HEK293 (cell line): ENCODE results near the gene SLC6A6.

Source experiments
- CTCF ChIA-PET: fragments of 350-600 bp; formaldehyde crosslinking; extraction: SDS; loops from one replicate; lab custom pipeline; 2021; ENCODE audit warnings: antibody characterized with exemption; lab: Yijun Ruan, JAX
- POLR2A ChIA-PET: fragments of 300-600 bp; formaldehyde crosslinking; extraction: SDS; loops from one replicate; lab custom pipeline; 2020; ENCODE audit warnings: antibody characterized with exemption, inconsistent platforms; lab: Yijun Ruan, JAX
- H3K27ac ChIP-seq: fragments of 200-500 bp; sonication (Bioruptor generic); 2 replicates; pipeline ENCODE4 v1.5.1; 2014; ENCODE audit warnings: low read depth, low read length, control low read depth, inconsistent platforms; ENCODE audit errors: extremely low read depth
- H3K36me3 ChIP-seq, 2 experiments: fragments of 200-500 bp in 1 of 2; sonication (Bioruptor generic) in 1 of 2; 1 replicate in 1 of 2; 2 replicates in 1 of 2; pipeline ENCODE4 v1.5.1; 2014 to 2017; ENCODE audit warnings: inconsistent platforms in 2 of 2, low read length in 2 of 2; ENCODE audit not compliant: control insufficient read depth in 2 of 2, insufficient read depth in 1 of 2
- H3K4me1 ChIP-seq: fragments of 200-500 bp; sonication (Bioruptor generic); 2 replicates; pipeline ENCODE4 v1.5.1; 2014; ENCODE audit warnings: mild to moderate bottlenecking, low read length, inconsistent platforms; ENCODE audit not compliant: control insufficient read depth, insufficient read depth
- H3K4me3 ChIP-seq: 2 replicates; pipeline ENCODE4 v1.5.1; 2011; ENCODE audit warnings: low read depth, mild to moderate bottlenecking, control low read depth, low read length, moderate library complexity
- H3K9me3 ChIP-seq: fragments of 200-500 bp; sonication (Bioruptor generic); 2 replicates; pipeline ENCODE4 v1.5.1; 2014; ENCODE audit warnings: low read depth, low read length, inconsistent platforms; ENCODE audit not compliant: control insufficient read depth, insufficient read depth
- EGR2 ChIP-seq: fragments of 450-650 bp; formaldehyde crosslinking; IDR thresholded peaks from 2 replicates; pipeline ENCODE4 v1.5.1; 2016; ENCODE audit warnings: low read depth, missing biosample characterization, missing genetic modification characterization
- GLIS1 ChIP-seq: fragments of 450-650 bp; formaldehyde crosslinking; IDR thresholded peaks from 2 replicates; pipeline ENCODE4 v1.5.1; 2016; ENCODE audit warnings: missing biosample characterization, missing genetic modification characterization
- MEIS1 ChIP-seq: sonication (generic); formaldehyde crosslinking; IDR thresholded peaks from 2 replicates; pipeline ENCODE4 v1.8.1; 2022; ENCODE audit warnings: missing genetic modification reagents, mild to moderate bottlenecking, borderline replicate concordance
- TCF7L2 ChIP-seq: IDR thresholded peaks from 2 replicates; pipeline ENCODE4 v1.6.1; 2011; ENCODE audit warnings: low read depth, mild to moderate bottlenecking, inconsistent platforms, low read length, moderate library complexity, borderline replicate concordance
- YY2 ChIP-seq: fragments of 450-650 bp; formaldehyde crosslinking; IDR thresholded peaks from 2 replicates; pipeline ENCODE4 v1.5.1; 2016; ENCODE audit warnings: missing biosample characterization, missing genetic modification characterization
- ZNF10 ChIP-seq: fragments of 450-650 bp; formaldehyde crosslinking; IDR thresholded peaks from 2 replicates; pipeline ENCODE4 v1.5.1; 2017; ENCODE audit warnings: missing biosample characterization, missing genetic modification characterization
- ZNF16 ChIP-seq: fragments of 450-650 bp; formaldehyde crosslinking; IDR thresholded peaks from 2 replicates; pipeline ENCODE4 v1.5.1; 2016; ENCODE audit warnings: low read depth, missing biosample characterization, missing genetic modification characterization
- ZNF2 ChIP-seq: fragments of 450-650 bp; formaldehyde crosslinking; IDR thresholded peaks from 2 replicates; pipeline ENCODE4 v1.5.1; 2016; ENCODE audit warnings: missing biosample characterization, missing genetic modification characterization
- ZNF292 ChIP-seq: fragments of 450-650 bp; formaldehyde crosslinking; IDR thresholded peaks from 2 replicates; pipeline ENCODE4 v1.5.1; 2016; ENCODE audit warnings: low read depth, missing biosample characterization, missing genetic modification characterization, borderline replicate concordance
- ZNF37A ChIP-seq: fragments of 450-650 bp; IDR thresholded peaks from 2 replicates; pipeline ENCODE4 v1.5.1; 2018; ENCODE audit warnings: missing biosample characterization, missing genetic modification characterization
- ZNF600 ChIP-seq: fragments of 450-650 bp; formaldehyde crosslinking; IDR thresholded peaks from 2 replicates; pipeline ENCODE4 v1.5.1; 2016; ENCODE audit warnings: missing biosample characterization, missing genetic modification characterization
- ZNF768 ChIP-seq: fragments of 450-650 bp; formaldehyde crosslinking; IDR thresholded peaks from 2 replicates; pipeline ENCODE4 v1.5.1; 2018; ENCODE audit warnings: missing biosample characterization, mild to moderate bottlenecking, missing genetic modification characterization
- ZNF843 ChIP-seq: fragments of 450-650 bp; formaldehyde crosslinking; IDR thresholded peaks from 2 replicates; pipeline ENCODE4 v1.5.1; 2016; ENCODE audit warnings: missing biosample characterization, missing genetic modification characterization
- TF ChIP-seq, protein P1 (sequence below): fragments of 450-650 bp; formaldehyde crosslinking; IDR thresholded peaks from 2 replicates; pipeline ENCODE4 v1.5.1; 2016; ENCODE audit warnings: missing biosample characterization, missing genetic modification characterization
- TF ChIP-seq, protein P2 (sequence below): fragments of 450-650 bp; formaldehyde crosslinking; IDR thresholded peaks from 2 replicates; pipeline ENCODE4 v1.5.1; 2017; ENCODE audit warnings: missing biosample characterization, missing genetic modification characterization
- TF ChIP-seq, protein P3 (sequence below): fragments of 450-650 bp; formaldehyde crosslinking; IDR thresholded peaks from 2 replicates; pipeline ENCODE4; 2016; ENCODE audit warnings: missing biosample characterization, missing genetic modification characterization

Gene SLC6A6

DNA sequence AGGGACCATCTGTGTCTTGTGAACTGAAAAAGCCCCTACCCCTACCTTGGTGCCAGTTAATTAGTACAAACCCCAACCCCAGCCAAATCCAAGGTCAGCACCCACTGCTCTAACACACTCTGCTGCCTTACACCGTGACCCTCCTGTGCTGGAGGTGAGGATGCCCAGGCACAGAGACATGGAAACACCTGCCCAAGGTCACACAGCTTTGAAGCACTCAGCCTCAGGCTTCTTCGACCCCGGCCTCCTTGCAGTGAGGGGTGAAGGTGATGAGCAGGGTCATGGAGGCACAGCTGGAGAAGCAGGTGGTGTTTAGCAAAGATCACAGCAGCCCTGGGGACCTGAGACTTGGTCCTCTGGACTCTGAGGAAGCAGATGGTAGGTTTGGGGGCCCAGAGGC lies 39.0 kb upstream of the SLC6A6 start:
- Histone ChIP-seq H3K4me1 (no peaks in the 10 kb centered on the region), H3K9me3 (no peaks in the 10 kb centered on the region), H3K27ac (no peak overlapping the region), H3K4me3 (no peak overlapping the region), H3K36me3 (no peaks in the 10 kb centered on the region)
- TF ChIP-seq ZNF768 (peak; percentile 39; the same call in 1 of the 2 replicates), GLIS1 (no peak)
- POLR2A ChIA-PET: no interaction called here
- CTCF ChIA-PET: interaction anchor here (1.0 kb wide), 1 partner anchor 36 kb away, joined by 3 read pairs; no protein-coding TSS in a partner anchor

DNA sequence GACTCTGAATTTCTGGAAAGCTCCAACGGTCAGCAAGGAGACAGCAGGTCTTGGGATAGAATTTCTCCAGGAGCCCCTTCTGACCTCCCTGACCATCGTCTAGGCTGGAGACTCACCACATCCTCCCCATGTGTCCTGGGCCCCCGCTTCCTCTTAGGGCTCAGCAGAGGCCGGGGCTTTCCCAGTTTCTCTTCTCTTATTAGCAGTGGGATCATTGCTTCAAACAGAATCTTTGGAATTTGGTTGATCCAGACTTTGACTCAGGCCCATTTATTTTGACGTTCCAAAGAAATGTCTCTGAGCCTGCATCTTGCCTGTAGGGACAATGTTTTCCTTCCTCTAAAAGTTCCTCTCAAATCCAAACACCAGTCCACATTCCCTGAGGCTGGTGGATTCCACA lies 38.4 kb upstream of the SLC6A6 start:
- Histone ChIP-seq H3K36me3 (no peaks in the 10 kb centered on the region), H3K27ac (no peak overlapping the region), H3K4me1 (no peaks in the 10 kb centered on the region), H3K9me3 (no peaks in the 10 kb centered on the region), H3K4me3 (no peak overlapping the region)
- TF ChIP-seq TCF7L2: no peak
- POLR2A ChIA-PET: no interaction called here
- CTCF ChIA-PET: interaction anchor here (1.0 kb wide), 1 partner anchor 35 kb away, joined by 3 read pairs; no protein-coding TSS in a partner anchor

DNA sequence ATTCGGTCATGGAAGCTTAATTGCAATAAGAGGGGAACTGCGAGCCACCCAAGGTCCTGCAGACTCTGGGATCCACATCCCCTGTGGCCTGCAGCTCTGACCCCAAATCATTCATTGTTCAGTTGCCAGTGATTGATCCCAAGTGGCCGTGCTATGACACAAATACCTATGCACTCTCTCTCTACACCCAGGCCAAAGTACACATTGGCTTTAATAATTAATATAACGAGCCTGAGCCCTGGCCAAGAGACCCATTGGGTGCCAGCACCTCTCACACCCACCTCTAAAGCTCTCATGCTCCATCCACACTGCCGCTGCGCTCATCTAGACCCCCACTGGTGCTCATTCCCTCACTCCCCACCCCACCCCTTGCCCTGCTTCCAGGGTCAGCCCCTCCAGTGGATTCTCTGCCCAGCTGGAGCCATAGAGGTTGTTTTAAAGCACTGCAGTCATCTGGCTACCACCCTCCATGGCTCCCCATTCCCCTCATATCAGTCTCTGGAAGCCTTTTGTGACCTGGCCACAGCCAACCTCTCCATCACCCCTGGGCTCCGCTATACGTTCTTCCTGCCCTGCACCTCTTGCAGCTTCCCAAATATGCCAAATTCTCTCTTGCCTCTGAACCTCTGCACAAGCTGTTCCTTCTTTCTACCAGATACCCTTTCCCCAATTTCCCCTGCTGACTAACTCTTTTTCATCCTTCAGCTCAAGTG lies 37.7 kb upstream of the SLC6A6 start:
- Histone ChIP-seq H3K36me3 (no peaks in the 10 kb centered on the region), H3K4me3 (no peak overlapping the region), H3K4me1 (no peaks in the 10 kb centered on the region; the same call in 1 of the 2 replicates), H3K27ac (no peak overlapping the region), H3K9me3 (no peaks in the 10 kb centered on the region)
- ChIA-PET POLR2A (no interaction called here), CTCF (no interaction called here)
- TF ChIP-seq ZNF10 (tag by site-specific recombination) (no peak), ZNF16 (peak; percentile 65)

DNA sequence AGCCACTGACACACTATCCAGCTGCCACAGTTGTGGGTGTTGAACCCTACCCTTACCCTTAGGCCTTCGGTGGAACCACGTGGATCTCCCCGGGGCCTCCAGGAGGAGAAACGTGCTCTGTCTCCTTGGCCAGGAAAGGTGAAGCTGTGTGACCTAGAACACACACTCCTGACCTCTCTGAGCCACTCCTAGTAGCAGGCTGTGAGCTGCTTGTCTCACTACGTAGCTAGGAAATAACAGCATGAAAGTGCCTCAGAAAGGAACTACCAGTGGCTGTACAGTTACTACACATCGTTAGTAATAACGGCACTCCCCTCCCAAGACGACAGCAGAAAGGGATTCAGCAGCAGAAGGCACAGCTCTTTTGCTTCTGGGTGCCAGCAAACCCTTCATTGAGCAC lies 36.2 kb upstream of the SLC6A6 start:
- ChIA-PET CTCF (interaction anchor here (0.6 kb wide), 1 partner anchor 101 kb away, joined by 3 read pairs; no protein-coding TSS in a partner anchor), POLR2A (interaction anchor here (0.6 kb wide), 1 partner anchor 448 kb away, joined by 3 read pairs; no protein-coding TSS in a partner anchor)
- H3K27ac ChIP-seq: no peak overlapping the region
- H3K4me1 ChIP-seq: peaks cover 3% of the 10 kb centered on the region; the same call in 1 of the 2 replicates
- TF ChIP-seq, protein P1, sequence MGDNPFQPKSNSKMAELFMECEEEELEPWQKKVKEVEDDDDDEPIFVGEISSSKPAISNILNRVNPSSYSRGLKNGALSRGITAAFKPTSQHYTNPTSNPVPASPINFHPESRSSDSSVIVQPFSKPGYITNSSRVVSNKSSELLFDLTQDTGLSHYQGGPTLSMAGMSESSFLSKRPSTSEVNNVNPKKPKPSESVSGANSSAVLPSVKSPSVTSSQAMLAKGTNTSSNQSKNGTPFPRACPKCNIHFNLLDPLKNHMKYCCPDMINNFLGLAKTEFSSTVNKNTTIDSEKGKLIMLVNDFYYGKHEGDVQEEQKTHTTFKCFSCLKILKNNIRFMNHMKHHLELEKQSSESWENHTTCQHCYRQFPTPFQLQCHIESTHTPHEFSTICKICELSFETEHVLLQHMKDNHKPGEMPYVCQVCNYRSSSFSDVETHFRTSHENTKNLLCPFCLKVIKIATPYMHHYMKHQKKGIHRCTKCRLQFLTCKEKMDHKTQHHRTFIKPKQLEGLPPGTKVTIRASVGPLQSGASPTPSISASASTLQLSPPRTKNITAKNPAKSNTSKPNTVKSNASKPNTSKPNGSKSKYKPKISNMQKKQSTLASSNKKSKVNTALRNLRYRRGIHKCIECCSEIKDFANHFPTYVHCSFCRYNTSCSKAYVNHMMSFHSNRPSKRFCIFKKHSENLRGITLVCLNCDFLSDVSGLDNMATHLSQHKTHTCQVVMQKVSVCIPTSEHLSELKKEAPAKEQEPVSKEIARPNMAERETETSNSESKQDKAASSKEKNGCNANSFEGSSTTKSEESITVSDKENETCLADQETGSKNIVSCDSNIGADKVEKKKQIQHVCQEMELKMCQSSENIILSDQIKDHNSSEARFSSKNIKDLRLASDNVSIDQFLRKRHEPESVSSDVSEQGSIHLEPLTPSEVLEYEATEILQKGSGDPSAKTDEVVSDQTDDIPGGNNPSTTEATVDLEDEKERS (tag by site-specific recombination): no peak
- TF ChIP-seq YY2 (tag by site-specific recombination): no peak
- H3K4me3 ChIP-seq: no peak overlapping the region
- H3K9me3 ChIP-seq: no peaks in the 10 kb centered on the region
- no peaks in the 10 kb centered on the region for H3K36me3 ChIP-seq

DNA sequence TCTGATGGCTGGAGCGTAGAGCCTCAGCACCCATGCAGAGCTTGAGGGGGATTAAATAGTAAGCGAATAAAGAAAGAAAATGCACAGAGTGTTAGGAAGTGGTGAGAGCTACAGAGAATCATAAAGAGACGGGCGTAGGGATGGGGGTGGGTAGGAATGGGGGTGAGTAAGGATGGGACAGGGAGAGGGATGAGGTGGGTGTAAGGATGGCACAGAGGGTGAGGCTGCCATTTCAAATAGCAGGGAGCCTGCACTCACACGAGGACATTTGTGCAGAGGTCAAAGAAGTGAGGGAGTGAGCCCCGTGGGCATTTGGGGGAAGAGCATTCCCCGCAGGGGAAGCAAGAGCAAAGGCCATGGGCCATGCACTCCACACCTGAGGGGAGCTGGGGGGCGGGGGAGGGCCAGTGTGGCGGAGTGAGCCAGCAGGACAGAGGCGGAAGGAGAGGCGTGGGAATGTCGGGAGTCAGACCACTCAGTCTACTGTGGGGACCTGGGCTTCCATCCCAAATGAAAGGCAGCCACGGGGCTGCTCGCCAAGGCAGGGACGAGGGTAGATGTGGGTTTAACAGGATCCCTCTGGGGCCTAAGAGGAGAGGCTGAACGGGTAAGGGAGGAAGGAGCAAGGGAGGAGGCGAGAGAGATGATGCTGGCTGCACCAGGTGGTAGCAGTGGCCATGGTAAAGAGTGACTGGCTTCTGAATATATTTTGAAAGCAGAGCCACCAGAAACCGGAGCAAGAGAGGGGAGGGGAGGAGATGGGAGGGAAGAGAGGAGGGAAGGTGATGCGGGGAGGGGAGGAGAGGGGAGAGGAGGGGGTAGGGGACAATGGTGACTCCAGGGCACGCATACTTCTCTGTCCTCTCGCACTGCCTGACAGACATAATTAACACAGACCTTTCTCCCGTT lies 35.2 kb upstream of the SLC6A6 start:
- CTCF ChIA-PET: interaction anchor here (0.5 kb wide), 1 partner anchor 126 kb away, joined by 3 read pairs; no protein-coding TSS in a partner anchor
- Histone ChIP-seq H3K27ac (no peak overlapping the region), H3K4me1 (peaks cover 8% of the 10 kb centered on the region), H3K36me3 (no peaks in the 10 kb centered on the region), H3K9me3 (no peaks in the 10 kb centered on the region), H3K4me3 (no peak overlapping the region)
- POLR2A ChIA-PET: interaction anchor here (0.6 kb wide), 1 partner anchor 447 kb away, joined by 3 read pairs; no protein-coding TSS in a partner anchor
- TF ChIP-seq ZNF600 (tag by site-specific recombination) (peak; percentile 27; the same call in 1 of the 2 replicates), ZNF37A (tag by site-specific recombination) (no peak), ZNF292 (tag by site-specific recombination) (no peak), EGR2 (peak; percentile 86), ZNF2 (tag by site-specific recombination) (no peak), ZNF843 (tag by site-specific recombination) (no peak), MEIS1 (CRISPR knock-in tag) (no peak)
- TF ChIP-seq, protein P2, sequence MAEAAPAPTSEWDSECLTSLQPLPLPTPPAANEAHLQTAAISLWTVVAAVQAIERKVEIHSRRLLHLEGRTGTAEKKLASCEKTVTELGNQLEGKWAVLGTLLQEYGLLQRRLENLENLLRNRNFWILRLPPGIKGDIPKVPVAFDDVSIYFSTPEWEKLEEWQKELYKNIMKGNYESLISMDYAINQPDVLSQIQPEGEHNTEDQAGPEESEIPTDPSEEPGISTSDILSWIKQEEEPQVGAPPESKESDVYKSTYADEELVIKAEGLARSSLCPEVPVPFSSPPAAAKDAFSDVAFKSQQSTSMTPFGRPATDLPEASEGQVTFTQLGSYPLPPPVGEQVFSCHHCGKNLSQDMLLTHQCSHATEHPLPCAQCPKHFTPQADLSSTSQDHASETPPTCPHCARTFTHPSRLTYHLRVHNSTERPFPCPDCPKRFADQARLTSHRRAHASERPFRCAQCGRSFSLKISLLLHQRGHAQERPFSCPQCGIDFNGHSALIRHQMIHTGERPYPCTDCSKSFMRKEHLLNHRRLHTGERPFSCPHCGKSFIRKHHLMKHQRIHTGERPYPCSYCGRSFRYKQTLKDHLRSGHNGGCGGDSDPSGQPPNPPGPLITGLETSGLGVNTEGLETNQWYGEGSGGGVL (tag by site-specific recombination): peak; percentile 23
- TF ChIP-seq, protein P3, sequence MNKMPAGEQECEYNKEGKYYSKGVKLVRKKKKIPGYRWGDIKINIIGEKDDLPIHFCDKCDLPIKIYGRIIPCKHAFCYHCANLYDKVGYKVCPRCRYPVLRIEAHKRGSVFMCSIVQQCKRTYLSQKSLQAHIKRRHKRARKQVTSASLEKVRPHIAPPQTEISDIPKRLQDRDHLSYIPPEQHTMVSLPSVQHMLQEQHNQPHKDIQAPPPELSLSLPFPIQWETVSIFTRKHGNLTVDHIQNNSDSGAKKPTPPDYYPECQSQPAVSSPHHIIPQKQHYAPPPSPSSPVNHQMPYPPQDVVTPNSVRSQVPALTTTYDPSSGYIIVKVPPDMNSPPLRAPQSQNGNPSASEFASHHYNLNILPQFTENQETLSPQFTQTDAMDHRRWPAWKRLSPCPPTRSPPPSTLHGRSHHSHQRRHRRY (tag by site-specific recombination): no peak
